Stimulated activated CD8-positive, alpha-beta memory T cell treated with anti-CD3 and anti-CD28 coated beads, Interleukin-7, amount 100 ng/mL, for 48 hours (primary cell): ENCODE results near the gene MTFR2.
"Not testable (repeated sequence)": the region's sequence is repeated elsewhere in the genome, so short reads cannot be mapped to it uniquely, and the experiment has no call there.

ENCODE experiments used
- DNase-seq, 2 donors: peaks; one replicate each; pipeline ENCODE4 v3.0.0-alpha.2; 2020; ENCODE audit warnings: low read depth in 1 of 2; ENCODE audit errors: extremely low read depth in 1 of 2

Gene MTFR2

DNA sequence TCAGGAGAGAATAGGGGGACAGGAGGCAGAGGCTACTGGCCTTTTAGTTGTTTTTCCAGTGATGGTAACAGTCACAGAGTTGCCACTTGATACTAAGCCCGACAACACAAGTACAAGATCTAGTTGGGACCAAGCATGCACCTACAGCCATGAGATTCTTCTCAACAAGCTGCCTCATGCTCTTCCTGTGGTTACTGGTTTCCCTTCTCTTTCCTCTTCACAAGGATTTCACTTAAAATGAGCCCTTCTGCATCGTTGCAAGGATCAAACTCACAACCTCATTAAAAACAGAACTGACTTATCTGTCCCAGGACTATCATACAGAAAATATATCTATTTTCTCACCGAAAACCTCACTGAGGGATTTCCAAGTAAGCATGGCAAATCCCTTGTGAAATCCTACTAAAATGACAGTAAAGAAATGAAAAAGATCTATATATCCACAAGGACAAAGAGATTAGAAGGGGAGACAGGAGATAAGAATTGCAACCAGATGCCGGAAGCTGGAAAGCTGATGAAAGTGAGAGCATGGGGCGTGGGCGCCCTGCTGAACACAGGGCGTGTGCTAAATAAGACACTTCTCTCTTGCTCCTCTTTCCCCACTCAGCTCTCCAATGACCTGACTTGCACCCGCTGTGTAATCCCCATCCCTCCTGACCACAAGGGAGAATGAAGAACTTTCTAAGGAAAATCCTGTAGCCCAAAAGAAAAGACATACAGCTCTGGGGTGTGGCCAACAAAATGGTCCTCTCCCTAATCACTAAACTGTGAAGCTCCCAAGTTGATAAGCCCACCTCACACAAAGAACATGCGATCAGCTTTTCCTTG is 13.4 kb downstream of the MTFR2 start:
- DNase-seq = no peak

DNA sequence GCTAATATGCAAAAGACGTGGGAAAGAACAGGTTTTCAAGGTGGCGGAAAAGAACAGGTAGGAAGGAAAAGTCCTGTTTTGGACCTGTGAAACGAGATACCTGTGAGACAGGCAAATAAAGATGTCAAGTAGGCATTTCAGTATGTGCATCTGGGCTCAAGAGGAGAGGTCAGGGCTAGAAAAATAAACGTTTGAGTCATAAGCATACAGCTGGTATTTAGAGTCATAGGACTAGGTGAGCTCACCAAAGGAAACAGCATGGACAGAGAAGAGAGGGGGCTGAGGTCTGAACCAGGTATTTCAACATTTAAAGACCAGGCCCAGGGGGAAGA is 14.9 kb downstream of the MTFR2 start:
- DNase-seq = no peak

DNA sequence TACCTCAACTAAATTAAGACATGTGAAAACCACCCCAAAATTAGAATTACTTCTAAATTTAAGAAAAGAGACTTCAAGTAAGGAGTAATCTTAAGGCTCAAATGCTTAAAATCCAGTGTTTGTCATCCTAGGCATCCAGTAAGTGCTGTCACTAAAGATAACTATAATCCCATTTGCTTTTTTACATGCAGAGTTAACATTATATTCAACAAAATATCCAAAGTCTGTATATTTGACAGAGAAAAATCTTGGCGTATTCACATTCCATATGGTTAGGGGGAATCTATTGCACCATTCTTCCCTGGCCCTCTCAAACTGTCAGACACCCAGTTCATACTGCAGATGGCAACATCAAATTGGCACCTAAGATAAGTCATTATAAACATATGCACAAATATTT is 17.4 kb downstream of the MTFR2 start:
- no peak for DNase-seq

DNA sequence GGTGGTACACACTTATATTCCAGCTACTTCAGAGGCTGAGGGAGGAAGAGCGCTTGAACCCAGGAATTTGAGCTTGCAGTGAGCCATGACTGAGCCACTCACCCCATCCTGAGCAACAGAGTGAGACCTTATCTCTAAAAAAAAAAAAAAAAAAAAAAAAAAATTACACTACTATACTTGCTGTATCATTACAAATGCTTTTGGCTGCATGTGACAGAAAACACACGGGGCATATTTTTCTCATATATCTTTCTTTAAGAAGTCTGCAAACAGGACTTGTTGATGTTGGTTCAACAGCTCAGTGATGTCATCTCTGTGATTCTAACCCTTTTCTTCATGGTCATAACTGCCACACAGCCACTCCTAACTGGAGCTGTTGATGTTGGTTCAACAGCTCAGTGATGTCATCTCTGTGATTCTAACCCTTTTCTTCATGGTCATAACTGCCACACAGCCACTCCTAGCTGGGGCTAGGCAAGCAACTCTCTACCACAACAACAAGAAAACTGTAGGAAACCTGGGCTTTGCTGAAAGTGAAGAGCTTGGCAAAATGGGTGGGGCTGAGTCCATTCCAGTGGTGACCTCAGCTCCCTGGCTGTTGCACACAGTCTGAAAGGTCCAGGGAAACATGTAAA is 19.8 kb downstream of the MTFR2 start:
- no peak for DNase-seq

DNA sequence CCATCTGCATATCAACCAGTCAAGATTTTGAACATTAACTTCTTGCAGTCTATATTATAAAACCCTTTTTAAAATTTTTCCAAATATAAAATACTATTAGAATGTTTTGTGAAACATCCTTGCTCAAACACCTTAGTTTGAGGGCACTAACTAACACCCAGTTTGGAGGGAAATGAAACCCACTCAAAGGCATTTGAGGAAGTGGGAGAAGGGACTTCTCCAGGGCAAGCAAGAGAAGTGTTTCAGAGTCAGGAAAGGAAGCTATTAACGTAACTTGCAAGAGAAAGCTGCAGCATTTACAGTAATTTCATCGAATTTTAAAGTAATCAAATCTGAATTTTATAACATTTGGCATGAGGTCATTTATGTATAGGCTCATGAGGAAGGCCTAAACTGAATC is 21.3 kb downstream of the MTFR2 start:
- no peak for DNase-seq

DNA sequence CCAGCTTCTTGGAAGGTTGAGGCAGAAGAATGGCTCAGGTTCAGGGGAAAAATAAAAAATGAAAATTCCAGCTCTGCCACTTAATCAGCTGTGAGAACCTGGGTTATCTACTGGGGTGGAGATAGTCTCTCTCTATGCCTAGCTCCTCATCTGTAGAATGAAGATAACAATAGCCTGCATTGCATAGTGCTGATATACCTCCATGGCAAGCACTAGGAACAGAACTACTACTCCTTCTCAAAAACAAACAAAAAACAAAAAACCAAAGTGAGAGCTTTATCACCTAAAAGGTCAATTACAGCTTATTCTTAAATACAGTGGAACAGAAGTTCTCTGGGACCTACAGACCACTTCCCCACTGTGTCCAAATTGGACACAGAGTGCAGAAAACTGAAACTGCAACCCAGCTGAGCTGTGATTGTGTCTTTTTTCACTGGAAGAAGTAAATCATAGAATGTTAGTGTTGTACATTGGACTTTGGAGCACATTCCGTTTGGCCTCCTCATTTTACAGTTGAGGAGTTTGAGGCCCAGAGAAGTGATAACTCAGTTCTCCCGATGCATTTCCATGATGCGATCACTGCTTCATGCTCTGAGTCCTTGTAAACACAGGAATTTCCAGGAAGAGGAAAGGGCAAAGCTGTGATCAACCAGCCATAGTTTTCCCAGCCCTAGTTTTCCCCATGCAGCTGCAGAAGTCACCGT is 23.3 kb downstream of the MTFR2 start:
- no peak for DNase-seq

DNA sequence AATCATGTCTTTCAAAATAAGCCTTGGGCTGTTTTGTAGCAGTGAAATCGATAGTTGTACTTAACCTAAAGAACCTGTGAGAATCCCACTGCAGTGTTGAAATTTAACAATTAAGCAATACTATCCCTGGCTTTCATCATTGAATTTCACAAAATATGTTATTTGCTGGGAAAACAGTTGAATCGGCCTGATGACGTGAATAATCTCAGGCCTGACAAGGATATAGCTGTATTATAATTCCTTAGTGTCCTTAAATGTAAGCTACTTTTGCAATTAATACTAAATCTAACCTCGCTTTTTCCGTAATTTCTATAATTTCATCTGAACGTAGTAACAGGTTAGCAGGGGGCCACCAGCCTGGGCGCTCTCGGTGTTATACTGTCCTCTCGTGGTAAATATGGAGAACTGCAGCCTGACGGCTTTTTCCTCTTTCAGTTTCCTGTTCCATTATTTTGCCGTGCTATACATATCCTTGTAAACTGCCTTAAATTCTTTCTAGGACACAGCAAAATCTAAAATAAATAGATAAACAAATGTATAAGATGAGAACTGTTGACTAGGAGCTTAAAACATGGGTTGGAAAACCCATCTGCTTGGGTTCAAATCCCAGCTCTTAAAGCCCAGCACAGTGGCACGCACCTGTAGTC is 24.0 kb downstream of the MTFR2 start:
- DNase-seq = peak in 1 of 2 donors; percentile 22

DNA sequence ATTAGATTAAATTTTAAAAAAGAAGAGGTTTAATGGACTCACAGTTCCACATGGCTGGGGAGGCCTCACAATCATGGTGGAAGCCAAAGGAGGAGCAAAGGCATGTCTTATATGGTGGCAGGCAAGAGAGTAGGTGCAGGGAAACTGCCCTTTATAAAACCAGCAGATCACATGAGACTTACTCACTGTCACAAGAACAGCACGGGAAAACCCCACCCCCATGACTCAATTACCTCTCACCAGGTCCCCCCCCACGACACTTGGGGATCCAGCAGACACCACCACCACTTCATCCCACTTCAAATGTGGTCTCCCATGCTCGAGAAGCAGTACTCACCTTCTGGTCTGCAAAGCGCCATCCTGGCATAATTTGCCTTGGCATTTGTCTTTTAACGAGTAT is 24.6 kb downstream of the MTFR2 start:
- peak in 1 of 2 donors; percentile 27 for DNase-seq

DNA sequence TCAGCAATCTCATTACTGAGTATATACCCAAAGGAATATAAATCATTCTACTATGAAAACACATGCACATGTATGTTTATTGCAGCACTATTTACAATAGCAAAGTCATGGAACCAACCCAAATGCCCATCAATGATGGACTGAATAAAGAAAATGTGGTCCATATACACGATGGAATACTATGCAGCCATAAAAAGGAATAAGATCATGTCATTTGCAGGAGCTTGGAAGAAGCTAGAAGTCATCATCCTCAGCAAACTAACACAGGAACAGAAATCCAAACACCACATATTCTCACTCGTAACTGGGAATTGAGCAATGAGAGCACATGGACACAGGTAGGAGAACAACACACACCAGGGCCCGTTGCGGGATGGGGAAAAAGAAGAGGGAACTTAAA is 25.1 kb downstream of the MTFR2 start:
- not testable (repeated sequence) for DNase-seq

DNA sequence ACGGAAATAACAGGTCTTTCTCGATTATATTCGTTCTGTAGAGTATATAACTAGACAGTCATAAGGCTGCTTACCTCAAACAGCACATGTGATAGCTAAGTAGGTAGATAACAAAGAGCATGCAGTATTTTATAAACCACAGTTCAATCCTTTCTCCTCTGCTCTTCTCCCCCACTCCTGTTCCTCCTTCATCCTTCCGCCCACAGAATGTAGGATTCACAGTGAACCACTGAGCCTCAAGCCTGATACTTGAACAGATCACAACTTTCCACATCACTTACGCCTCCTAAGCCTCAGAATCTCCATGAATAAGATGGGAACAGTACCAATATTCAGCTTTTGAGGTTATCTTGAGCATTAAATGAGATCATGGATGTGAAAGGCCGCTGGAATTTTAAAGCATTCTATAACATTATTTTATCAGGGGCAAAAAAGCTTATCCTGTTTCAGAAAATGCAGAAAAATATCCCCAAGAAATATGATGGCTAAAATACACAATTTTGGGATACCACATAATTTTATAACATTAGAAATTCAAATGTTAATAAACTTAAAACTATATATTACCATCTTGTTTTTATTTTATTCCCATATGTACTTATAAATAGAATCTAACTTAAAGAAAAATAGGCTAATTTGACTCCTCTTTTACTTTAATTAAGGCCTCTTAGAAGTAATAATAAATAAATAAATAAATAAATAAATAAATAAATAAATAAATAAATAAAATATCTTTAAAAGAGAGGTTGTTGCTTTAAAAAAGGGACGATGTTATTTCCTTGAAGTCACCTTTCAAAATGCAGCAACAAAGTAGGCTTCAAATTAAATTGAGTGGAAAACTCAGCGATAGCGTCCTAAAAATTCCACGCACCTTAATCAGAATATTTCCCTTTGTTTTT is 33.4 kb downstream of the MTFR2 start:
- no peak for DNase-seq

DNA sequence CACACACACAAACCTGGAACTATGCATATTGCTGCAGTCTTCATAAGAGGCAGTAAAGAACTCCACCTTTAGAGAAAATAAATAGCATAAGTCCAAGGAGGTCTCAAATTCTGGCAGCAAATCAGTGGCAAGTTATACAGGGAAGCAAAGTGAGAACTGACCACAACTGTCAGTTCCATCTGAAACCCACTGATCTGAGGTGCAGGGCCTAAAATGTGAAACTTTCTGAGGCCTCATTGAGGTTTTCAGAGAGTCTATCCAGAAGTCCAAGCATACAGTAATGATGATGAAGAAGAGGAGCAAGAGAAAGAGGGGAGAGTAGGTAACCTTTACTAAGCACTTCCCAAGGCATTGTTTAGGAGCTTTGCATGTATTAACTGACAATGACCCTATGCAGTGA is 36.3 kb downstream of the MTFR2 start:
- DNase-seq = no peak

DNA sequence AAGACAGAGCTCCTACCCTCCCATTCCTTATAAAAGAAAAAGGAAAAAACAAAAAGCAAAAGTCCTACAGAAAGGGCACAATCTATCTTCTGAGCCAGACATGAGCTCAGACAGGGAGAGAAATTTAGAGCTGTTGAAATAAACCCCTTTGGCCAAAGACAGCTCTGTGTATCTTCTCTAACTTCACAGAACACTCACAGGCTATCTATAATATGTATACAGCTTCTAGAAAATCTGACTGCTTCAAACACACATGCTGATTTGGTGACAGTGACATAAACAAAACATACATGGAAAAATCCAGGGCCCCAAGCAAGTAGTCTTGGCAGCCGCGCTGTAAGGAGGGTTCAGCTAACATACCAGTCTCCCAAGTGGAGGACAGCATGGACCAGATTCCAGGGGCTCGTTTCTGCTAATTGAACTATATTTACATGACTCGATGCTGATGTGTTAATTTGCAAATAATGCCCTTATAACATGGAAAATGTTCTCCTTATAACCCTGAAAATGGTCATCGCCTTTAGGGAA is 37.0 kb downstream of the MTFR2 start:
- DNase-seq = no peak

DNA sequence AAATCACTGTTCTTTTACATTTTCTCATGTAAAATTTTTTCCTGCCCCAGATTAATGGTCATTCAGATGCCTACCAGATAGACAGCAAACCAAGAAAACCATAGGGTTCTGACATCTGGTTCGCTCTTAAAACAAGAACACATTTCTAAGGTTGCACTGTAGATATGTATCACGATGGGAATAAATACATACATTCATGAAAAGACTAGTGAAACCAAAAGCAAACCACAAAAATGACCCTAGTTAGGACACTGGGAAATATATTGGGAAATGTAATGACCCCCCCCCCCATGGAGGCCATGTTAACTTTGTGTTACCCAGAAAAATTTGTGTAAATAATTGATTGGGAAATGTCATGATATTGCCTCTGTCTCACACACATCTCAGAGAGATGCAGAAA is 37.5 kb downstream of the MTFR2 start:
- DNase-seq = no peak

DNA sequence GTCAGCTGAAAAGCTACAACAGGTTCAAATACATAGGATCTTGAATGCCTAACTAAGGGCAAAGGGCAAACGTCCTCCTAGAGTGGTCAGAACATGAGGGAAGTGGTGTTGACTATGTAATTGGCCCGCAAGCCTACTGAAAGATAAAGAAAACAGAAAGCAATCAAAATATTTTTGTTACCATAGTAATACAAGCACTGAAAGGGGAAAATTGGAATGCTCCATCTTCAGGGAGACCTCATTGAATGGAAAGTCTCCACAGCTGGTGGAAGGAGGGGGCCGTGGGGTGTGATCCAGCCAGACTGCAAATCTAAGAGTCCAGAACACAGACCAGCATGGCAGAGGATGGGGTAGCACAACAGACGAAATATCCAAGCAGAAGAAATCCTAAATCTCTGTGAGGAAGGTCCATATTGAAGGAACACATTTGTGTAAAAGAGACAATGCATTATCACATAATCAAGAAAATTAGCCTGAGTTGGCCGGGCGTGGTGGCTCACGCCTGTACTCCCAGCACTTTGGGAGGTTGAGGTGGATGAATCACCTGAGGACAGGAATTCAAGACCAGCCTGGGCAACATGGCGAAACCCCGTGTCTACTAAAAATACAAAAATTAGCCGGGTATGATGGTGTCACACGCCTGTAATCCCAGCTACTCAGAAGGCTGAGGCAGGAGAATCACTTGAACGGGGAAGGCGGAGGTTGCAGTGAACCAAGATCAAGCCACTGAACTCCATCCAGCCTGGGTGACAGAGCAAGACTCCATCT is 39.5 kb downstream of the MTFR2 start:
- DNase-seq = no peak

DNA sequence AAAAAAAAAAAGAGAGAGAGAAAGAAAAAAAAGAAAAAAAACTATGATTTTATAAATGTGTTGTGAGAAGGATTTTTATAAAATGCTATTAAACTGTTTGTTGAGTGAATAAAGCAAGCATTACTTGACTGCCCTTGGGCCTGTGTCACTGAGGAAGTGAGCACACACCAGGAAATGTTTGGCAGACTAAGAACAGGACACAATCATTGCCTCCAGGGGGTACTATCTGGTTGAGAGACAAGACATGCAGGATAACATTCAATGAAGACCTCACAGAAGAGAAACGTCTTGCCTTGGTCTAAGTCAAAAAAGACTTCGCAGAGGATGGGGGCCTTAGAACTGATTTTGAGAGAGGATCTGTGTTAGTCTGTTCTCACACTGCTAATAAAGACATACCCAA is 40.6 kb downstream of the MTFR2 start:
- no peak for DNase-seq

DNA sequence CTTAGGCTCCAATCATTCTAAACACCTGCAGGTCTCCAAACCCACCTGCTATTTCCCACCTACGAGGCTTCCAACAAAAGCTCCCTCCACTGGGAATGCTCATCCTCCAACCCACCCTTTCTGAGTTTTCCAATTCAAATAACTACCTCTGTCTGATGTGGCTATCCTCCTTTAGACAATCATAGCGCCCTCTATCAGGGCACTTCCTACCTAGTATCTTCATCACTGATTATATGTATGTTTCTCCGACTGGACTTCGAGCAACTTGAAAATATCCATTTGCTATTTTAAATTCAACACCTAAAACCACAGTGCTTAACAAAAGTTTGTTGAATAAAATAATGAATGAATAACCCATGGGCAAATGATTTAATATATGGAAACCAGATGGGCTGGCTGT is 41.3 kb downstream of the MTFR2 start:
- DNase-seq = no peak

DNA sequence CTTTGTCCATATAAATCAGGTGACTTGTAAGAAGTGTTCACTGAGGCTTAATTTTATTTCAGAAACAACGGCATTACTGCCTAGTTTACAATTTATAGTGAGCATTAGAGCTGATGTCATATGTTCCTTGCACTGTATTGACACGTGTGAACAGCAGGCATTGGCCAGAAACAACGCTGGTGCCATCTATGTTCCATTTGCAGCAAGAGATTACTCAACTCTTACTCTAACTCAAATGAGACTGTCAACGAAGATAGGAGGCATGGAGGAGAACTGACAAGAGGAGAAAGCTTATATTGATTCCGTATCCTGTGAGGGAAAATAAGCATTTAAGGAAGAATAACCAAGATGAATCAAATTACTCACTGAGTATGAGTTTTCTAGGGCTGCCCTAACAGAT is 48.4 kb downstream of the MTFR2 start:
- DNase-seq = no peak

DNA sequence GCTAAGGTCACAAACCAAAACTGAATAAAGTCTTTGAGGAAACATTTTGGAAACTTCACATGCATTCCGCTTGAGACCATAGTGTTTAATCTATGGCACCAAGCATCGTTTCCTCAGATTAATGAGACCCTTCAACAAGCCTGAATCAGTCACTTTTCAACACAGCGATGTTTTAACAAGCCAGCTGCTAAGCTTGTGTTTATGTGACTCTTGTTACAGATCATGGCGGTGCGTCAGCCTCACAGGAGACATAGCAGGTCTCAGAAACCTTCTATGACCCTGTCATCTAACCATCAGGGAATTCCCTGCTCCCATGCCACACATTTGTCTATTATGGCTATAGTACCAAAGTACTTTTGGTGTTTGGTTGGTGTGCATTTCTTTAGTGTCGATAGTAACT is 57.2 kb downstream of the MTFR2 start:
- DNase-seq = no peak

DNA sequence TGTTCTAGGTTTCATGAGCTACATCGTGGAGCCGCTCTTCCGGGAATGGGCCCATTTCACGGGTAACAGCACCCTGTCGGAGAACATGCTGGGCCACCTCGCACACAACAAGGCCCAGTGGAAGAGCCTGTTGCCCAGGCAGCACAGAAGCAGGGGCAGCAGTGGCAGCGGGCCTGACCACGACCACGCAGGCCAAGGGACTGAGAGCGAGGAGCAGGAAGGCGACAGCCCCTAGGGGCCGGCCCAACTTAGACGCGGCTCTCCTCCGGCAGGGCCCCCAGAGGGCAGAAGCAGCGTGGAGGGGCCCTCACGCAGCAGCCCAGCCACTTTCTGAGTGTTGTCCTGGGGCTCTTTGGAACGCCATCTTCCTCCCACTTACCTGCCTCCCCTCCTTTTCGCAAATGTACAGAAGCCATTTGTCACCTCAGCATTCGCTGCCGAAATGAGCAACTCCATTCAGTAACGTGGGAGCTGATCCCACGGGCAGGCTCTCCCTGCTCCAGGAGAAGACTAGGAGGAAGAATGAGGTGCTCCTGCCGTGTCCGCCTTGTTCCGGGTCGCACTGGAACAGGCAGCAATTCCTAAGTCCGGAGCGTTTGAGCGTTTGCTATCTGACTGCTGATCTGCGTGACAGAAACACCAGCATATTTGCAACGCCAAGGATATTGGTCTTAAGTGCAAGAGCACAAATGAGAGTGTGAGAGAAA is 58.4 kb downstream of the MTFR2 start:
- DNase-seq = no peak
